GM19467 (cell line): Measurements from ENCODE around the gene UQCRHL.

Experiments
- ATAC-seq: cut with Tn5 transposase; IDR thresholded peaks from one replicate; pipeline ENCODE4 v1.9.1; 2021; ENCODE audit warnings: mild to moderate bottlenecking, moderate library complexity; ENCODE audit not compliant: unreplicated experiment

The UQCRHL gene

GRCh38 chr1:15799004-15799867, 8.2 kb downstream of the UQCRHL start:
- ATAC-seq = no peak

DNA sequence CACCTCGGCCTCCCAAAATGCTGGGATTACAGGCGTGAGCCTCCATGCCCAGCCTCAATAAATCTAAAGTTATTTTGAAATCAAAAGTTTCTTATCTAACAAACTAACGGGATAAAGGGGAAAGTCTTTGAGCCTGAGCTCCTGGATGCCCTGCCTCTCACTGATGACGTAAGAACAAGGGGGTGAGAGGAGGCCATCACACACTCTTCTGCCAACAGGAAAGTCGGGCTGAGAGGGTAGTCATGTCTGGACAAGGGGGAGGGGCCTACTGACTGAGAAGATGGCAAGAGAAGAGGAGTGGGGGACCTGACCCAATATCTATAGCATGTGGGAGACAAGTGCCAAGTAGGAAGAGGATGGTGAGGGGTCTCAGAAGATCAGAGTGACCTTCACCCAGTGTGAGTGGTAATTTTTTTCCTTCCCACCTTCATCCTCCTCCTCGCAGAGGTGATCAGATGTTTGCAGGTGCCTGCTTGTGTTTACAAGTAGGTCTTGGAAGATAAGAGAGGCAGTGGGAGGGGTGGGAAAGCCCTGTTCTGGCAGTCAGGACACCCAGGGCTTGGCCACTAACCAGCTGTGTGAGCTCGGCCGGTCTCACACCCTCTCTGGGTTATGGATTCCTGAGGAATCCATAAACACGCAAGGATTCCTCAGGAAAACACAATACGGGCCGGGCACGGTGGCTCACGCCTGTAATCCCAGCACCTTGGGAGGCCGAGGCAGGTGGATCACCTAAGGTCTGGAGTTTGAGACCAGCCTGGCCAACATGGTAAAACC, 9.6 kb downstream of the UQCRHL start:
- ATAC-seq = no peak

GRCh38 chr1:15796086-15796462, 11.4 kb downstream of the UQCRHL start:
- ATAC-seq = no peak

- no peak for ATAC-seq
Observed at GRCh38 chr1:15788624-15789301, 18.7 kb downstream of the UQCRHL start.

DNA sequence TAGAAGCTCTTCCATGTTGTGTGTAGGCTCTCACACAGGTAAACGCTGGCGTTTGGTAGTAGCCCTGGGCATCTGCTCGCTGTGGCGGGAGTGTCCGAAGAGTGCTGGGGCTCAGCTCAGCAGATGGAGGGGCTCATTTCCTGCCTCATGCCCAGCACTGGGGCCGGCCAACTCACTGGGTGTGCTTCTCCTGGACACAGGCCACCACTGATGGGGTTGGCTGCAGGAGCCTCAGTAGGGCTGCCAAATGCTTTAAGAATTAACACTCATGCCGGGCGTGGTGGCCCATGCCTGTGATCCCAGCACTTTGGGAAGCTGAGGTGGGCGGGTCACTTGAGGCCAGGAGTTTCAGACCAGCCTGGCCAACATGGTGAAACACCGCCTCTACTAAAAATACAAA, 20.9 kb downstream of the UQCRHL start:
- ATAC-seq = no peak

- no peak for ATAC-seq
Observed at GRCh38 chr1:15785683-15786082, 21.8 kb downstream of the UQCRHL start.

DNA sequence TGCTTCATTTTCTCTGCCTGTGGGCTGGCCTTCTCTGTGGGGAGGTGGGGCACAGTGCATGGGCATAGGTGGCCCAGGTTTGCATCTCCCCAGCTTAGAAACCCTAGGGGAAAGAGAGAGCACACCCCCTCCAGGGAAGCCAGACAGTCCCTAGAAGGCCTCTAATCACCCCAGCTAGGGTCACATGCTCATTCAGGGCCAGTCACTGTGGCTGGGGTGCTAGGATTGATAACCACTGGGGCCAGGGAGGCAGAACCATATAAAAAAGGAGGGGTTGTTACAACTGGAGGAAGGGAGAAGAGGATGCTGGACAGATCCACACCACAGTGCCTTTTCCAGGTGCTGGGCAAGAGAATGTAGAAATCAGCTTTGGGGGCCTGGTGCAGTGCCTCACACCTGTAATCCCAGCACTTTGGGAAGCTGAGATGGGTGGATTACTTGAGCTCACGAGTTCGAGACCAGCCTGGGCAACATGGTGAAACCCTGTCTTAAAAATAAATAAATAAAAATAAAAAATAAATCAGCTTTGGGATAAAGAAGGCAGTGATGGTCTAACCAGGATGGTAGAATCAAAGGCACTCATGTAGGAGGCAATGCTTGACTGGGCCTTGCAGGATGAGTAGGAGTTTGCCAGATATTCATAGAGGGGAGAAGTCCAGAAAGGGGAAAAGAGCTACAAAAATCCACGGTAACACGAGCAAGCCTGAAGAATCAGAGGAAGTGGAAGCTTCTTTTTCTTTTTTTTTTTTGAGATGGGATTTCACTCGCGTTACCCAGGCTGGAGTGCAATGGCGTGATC, 29.3 kb downstream of the UQCRHL start:
- ATAC-seq = no peak

DNA sequence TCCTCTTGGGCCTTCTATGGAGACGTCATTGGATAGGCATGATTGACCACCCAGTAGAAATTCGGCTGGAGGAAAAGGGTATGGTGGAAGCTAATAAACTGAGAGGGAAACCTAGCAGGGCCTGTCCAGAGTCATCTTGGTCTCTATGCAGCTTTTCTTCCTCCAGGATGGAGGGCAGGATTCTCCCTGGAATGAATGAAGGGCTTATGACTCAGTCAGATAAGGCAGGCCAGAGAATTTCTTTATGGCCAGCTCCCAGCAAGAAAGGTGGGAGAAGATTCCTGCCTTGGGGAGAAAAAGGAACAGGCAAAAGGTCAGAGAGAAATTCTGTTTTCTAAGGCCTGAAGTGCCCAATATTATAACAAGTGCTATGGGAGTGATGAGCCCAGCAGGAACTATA, 31.7 kb downstream of the UQCRHL start:
- no peak for ATAC-seq

DNA sequence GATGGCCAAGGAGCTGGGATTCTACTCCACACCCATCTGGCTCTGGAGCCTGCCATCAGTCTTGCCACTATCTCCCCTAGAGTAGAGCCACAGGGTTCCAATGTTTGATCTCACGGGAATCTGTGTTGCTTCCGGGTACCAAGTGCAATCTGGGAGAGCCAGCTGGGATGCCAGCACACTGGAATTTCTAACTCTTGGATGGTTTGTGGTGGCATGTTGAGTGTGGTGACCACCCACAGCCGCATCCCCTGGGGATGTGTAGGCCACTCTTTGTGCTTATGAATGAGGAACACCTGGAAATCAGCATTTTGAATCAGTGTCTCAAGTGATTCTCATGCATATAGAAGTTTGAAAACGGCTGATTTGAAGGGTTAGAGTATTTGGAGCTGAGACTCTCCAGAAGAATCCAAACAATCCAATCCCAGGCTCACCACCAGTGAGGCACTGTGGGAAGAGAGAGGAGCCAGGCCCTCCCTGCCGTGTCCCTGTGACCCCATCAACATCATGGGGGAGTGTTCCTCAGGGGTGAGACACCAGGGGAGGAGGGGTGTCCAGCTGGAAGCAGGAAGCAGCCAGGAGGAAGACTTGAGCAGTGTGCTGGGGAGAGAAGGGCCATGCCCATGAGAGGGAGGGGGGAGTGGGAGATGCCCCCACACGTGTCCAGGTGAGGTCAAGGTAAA, 35.5 kb downstream of the UQCRHL start:
- ATAC-seq = no peak

DNA sequence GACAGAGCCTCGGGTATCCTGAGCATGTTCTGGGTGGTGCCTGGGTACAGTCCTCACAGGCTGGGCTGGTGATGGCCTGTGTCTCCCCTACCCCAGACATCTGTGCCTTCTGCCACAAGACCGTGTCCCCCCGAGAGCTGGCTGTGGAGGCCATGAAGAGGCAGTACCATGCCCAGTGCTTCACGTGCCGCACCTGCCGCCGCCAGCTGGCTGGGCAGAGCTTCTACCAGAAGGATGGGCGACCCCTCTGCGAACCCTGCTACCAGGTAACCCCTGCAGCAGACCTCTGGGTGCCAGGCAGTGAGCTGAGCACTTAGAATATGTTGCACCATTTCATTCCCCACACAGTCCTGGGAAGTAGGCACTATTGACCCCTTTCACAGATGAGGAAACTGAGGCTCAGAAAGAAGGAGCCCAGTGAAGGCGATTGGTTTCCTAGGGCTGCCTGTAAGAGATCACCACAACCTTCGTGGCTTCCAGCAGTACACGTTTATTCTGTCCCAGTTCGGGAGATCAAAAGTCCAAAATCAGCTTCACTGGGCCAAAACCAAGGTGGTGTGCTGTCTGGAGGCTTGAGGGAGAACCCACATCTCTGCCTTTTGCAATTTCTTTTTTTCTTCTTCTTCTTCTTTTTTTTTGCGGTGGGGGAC, 37.0 kb downstream of the UQCRHL start:
- no peak for ATAC-seq

DNA sequence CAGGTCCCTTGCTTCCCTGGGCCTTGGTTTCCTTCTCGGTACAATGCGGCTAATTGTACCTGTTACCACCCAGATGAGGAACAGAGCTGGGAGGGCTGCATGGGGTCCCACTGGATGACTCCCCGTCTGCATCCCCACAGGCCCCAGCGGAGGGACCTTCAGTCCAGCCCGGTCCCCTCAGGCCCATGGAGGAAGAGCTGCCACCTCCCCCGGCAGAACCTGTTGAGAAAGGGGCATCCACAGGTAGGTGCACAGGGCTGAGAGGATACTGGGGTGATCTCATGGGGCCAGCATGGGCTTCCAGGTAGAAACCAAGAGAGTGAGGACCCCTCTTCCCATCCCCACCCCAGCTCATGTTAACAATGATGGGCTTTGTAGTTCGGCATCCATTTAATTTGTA, 39.1 kb downstream of the UQCRHL start:
- ATAC-seq = no peak

GRCh38 chr1:15767941-15768340, 39.5 kb downstream of the UQCRHL start:
- no peak for ATAC-seq

DNA sequence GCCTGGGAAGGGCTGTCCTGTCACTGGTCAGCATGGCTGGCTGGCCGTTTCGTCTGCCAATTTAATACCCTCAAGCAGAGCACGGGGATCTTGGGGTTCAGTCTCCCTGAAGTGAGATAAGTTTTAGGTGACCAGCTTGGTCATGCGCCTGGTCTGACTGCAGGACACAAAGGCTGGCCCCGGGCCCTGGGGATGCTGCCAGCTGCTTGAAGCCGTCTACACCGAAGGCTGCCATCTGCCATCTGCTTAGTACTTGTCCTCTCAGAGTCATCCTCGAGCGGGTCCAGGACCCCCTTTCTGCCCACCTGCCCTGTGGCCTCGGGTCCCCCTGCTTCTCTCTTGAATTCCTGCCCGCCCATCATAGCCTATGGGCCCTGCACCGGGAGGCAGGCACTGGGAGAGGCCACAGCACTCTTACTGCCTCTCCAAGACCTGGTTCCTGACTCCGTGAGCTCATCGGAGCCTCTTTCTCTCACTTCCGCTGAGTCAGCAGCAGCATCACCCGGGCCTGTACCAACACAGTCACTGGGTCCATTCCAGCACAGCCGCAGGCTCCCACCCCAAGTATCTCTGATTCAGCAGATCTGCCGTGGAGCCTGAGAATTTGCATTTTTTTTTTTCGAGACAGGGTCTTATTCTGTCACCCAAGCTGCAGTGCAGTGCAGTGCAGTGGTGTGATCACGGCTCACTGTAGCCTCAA, 41.8 kb downstream of the UQCRHL start:
- ATAC-seq = no peak

GRCh38 chr1:15764890-15765289, 42.6 kb downstream of the UQCRHL start:
- no peak for ATAC-seq

- no peak for ATAC-seq
Observed at GRCh38 chr1:15764269-15764764, 43.1 kb downstream of the UQCRHL start.

- ATAC-seq = no peak
Observed at GRCh38 chr1:15762546-15762945, 44.9 kb downstream of the UQCRHL start.

DNA sequence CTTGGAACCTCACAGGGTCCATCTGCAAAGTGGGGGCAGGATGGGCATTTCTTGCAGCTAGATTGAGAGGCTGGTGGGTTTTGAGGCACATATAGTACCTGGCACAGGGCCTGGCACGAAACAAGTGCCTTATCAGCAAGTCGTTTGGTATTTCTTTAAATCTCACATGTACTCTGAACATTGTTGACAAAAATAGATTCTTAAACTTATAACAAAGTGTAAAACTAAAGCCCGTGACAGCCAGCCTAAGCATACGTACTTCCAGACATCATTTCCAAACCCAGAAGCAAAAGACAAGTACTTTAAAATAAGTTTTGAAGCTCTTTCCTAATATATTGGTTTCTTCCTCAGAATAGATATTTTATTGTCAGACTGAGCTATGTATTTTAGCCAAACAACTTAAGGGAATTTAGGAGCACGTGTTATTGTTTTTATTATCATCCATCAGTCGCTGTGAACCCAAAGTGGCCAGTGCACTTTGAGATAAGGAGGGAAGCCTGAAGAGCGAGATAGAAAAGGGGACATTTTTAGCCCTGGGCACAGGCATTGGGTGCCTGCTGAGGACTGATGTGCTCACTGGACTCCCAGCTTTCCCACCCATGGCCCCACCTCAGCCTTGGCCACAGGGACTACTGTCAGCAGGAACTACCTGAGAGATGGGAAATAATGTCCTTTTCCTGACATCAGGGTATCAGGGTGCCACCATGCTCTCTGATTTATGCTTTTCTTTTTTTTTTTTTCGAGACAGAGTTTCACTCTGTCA, 45.9 kb downstream of the UQCRHL start:
- ATAC-seq = no peak

DNA sequence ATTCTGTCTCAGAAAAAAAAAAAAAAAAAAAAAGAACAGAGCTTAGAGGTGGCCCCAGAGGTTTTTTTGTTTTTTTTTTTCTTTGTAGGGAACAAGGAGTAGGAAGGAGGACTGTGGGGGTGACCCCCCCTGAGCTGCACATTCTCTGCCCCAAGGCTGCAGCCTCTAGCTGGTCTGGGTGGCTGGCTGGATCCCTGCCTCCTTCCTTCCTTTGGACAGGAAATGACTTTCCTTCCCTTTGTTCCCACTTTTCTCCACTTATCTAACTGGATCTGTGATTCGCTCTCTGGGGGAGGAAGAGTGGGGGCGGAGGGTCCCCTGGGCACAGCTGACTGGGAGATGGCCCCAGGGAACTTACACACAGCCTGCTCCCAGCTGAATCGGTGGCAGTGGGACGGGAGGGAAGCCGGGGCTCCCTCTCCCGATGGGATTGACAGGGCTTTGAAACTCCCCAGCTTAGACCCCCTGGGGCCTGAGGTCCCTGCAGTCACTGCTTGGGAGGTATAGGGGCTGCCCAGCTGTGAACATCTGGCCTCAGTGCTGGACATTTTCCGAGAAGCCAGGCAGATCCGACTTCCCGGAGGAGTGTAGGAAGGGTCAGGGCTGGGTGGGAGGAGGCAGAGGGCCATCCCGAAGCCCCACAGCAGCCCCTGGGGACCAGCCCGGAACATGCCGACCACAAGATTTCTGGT, 46.8 kb downstream of the UQCRHL start:
- ATAC-seq = no peak
